ENCODE data around the gene DVL1. TPM values are rescaled to one million over a fixed set of nuclear protein-coding genes. Genes with fewer than 3 reads are reported as not detected.
A peak's percentile ranks its signal among the peaks of the same experiment; 100 is the strongest.

DVL1 gene
- total and polyA plus RNA-seq, 2 of the 13 experiments (the other 11 are each of a cell fraction or from before 2014, with no cell fraction given) = 30.8 to 60.4 TPM

- no peak for TF ChIP-seq ZSCAN5A (CRISPR knock-in tag; IDR thresholded peaks at IDR 0.05; ENCODE audit: borderline replicate concordance)
- TF ChIP-seq HMG20B (CRISPR knock-in tag; conservative IDR thresholded peaks at IDR 0.05) = no peak; the same call in 1 of the 2 replicates
- no peak for TF ChIP-seq KMT2B (CRISPR knock-in tag; IDR thresholded peaks at IDR 0.05)
- TF ChIP-seq ZNF784 (CRISPR knock-in tag; IDR thresholded peaks at IDR 0.05; ENCODE audit: borderline replicate concordance) = 0 out of 2 replicates have a peak, but pooled peaks have one; percentile 27
- TF ChIP-seq CC2D1A (CRISPR knock-in tag; IDR thresholded peaks at IDR 0.05) = no peak
- 0 out of 2 replicates have a peak, but pooled peaks have one; percentile 25 for TF ChIP-seq KDM3A (CRISPR knock-in tag; IDR thresholded peaks at IDR 0.05; ENCODE audit: low read depth)
- peak; percentile 15; the same call in 1 of the 2 replicates for TF ChIP-seq ZNF547 (CRISPR knock-in tag; IDR thresholded peaks at IDR 0.05)
- TF ChIP-seq ZKSCAN8 (CRISPR knock-in tag; IDR thresholded peaks at IDR 0.05; ENCODE audit: borderline replicate concordance) = no peak
- TF ChIP-seq AHR (CRISPR knock-in tag; IDR thresholded peaks at IDR 0.05) = no peak
- TF ChIP-seq GMEB1 (CRISPR knock-in tag; IDR thresholded peaks at IDR 0.05; ENCODE audit: borderline replicate concordance) = peak; percentile 37; the same call in 1 of the 2 replicates
- TF ChIP-seq ZFAT (CRISPR knock-in tag; conservative IDR thresholded peaks at IDR 0.05) = no peak
- no peak for TF ChIP-seq ZFP36L2 (CRISPR knock-in tag; IDR thresholded peaks at IDR 0.05)
- no peak for TF ChIP-seq ZNF792 (CRISPR knock-in tag; IDR thresholded peaks at IDR 0.05)
- TF ChIP-seq DBP (CRISPR knock-in tag; IDR thresholded peaks at IDR 0.05; ENCODE audit: not compliant biosample characterization) = no peak
- TF ChIP-seq ZNF597 (CRISPR knock-in tag; IDR thresholded peaks at IDR 0.05) = no peak
- TF ChIP-seq MLLT10 (CRISPR knock-in tag; IDR thresholded peaks at IDR 0.05) = no peak
- no peak for TF ChIP-seq RBM39 (IDR thresholded peaks at IDR 0.05; ENCODE audit: low read depth, low read length, poor library complexity, severe bottlenecking)
- no peak for TF ChIP-seq ZSCAN30 (CRISPR knock-in tag; IDR thresholded peaks at IDR 0.05)
- no peak for TF ChIP-seq CREBL2 (CRISPR knock-in tag; IDR thresholded peaks at IDR 0.05; ENCODE audit: borderline replicate concordance)
- TF ChIP-seq SP2 (CRISPR knock-in tag; IDR thresholded peaks at IDR 0.05) = no peak
Observed at GRCh38 chr1:1358433-1359271, 9.4 kb upstream of the DVL1 start, which contains the start of gene MXRA8 (continued).

All from HepG2 (cell line).